Limb (tissue), 2 donors: ENCODE measurements around the gene MAN1A1.
"Not testable (repeated sequence)": the region's sequence is repeated elsewhere in the genome, so short reads cannot be mapped to it uniquely, and the experiment has no call there.

Experiments
- DNase-seq, 2 donors: peaks; one replicate each; pipeline ENCODE4 v3.0.0-alpha.2; 2016; ENCODE audit errors: extremely low spot score in 2 of 2

MAN1A1 gene

GRCh38 chr6:119349361-119350201, at the start of gene MAN1A1:
MAN1A1 (minus strand) TSS chr6:119349761; CDS start chr6:119349065, 696 bp downstream.
- DNase-seq, result peak; percentile 87 to 96

GRCh38 chr6:119395192-119395591, 45.6 kb upstream of the MAN1A1 start:
- no peak for DNase-seq

- no peak for DNase-seq
Measured at GRCh38 chr6:119390247-119390793, 40.8 kb upstream of the MAN1A1 start.

GRCh38 chr6:119385994-119386393, 36.4 kb upstream of the MAN1A1 start:
- DNase-seq, result no peak

GRCh38 chr6:119384444-119384843, 34.9 kb upstream of the MAN1A1 start:
- no peak for DNase-seq

GRCh38 chr6:119379809-119380208, 30.2 kb upstream of the MAN1A1 start:
- DNase-seq, result no peak

GRCh38 chr6:119377043-119377442, 27.5 kb upstream of the MAN1A1 start:
- DNase-seq, result not testable (repeated sequence)

GRCh38 chr6:119370080-119370479, 20.5 kb upstream of the MAN1A1 start:
- DNase-seq, result no peak

GRCh38 chr6:119368921-119369320, 19.4 kb upstream of the MAN1A1 start:
- no peak for DNase-seq

- DNase-seq, result no peak
Measured at GRCh38 chr6:119361209-119361608, 11.6 kb upstream of the MAN1A1 start.

- no peak for DNase-seq
Measured at GRCh38 chr6:119360262-119360915, 10.8 kb upstream of the MAN1A1 start.

GRCh38 chr6:119355890-119356289, 6.3 kb upstream of the MAN1A1 start:
- no peak for DNase-seq

- DNase-seq, result no peak
Measured at GRCh38 chr6:119355157-119355556, 5.6 kb upstream of the MAN1A1 start.

GRCh38 chr6:119353696-119354095, 4.1 kb upstream of the MAN1A1 start:
- DNase-seq, result no peak

- no peak for DNase-seq
Measured at GRCh38 chr6:119352001-119352400, 2.4 kb upstream of the MAN1A1 start.

GRCh38 chr6:119350952-119351372, 1.4 kb upstream of the MAN1A1 start:
- peak in 1 of 2 donors; percentile 38 for DNase-seq

- DNase-seq, result peak in 1 of 2 donors; percentile 64
Measured at GRCh38 chr6:119350202-119350951, 816 bp upstream of the MAN1A1 start.

GRCh38 chr6:119348748-119349360, 707 bp downstream of the MAN1A1 start:
- DNase-seq, result peak in 1 of 2 donors; percentile 83

GRCh38 chr6:119348096-119348747, 1.3 kb downstream of the MAN1A1 start:
- peak in 1 of 2 donors; percentile 29 for DNase-seq

GRCh38 chr6:119347466-119348095, 2.0 kb downstream of the MAN1A1 start:
- DNase-seq, result no peak
